Smooth muscle cell of the brain vasculature (primary cell): ENCODE data around the gene CNNM3.

Experiments used
- DNase-seq: peaks from one replicate; pipeline ENCODE4 v3.0.0-alpha.2; 2012; ENCODE audit warnings: low read depth, low spot score

CNNM3 gene

DNA sequence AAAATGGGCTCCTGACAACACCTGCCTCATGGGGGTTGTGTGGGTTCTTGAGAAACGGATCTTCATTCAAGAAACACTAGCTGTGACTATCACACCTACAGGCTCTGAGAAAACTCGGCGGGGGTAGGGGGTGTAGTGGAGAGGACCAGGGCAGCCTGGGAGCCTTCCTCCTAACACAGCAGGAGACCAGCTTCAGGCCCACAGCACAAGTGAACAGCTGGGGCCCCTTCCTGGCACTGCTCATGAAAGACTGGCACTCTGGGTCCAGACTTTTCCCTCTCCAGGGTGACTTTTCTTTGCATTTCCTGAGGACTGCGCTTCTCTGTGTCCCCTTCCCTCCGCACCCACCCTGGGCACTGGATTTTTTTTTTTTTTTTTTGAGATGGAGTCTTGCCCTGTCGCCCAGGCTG lies 61.0 kb downstream of the CNNM3 start:
- no peak for DNase-seq

DNA sequence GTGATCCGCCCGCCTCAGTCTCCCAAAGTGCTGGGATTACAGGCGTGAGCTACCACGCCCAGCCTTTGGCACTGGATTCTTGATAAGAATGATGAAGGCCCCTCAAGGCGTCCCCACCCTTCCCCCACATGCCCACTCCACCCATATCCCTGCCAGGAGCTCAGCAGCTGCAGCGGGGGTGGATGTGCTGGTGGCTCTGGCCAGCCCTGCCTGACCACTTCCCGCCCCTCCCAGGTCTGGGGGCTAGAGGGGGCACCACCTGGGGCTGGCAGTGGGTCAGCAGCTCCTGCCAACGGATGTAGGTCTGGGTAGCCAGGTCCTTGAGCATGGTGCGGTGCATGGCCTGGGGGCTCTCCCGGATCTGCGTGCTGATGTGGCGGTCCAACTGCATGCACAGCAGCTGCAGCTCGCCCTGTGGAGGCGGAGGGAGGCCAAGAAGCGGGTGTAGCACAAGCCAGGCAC lies 61.6 kb downstream of the CNNM3 start:
- no peak for DNase-seq

DNA sequence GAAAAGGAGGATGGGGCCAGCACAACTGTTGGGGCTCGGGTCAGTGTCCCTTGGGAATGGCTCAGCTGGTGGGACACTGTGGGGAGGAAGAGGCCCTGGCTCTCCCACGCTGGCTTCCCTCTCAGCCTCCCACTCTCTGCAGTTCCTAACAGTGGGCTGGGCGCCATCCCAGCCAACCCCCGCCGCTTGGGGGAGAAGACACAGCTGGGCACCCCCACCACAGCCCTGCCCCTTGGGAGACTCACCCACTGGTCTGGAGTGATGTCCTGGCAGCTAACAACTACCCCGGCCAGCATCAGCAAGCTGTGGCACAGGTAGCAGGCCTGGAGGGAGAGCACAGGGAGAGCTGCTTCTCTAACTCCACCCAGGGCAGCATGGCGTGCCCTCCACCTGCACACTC lies 62.1 kb downstream of the CNNM3 start:
- no peak for DNase-seq

DNA sequence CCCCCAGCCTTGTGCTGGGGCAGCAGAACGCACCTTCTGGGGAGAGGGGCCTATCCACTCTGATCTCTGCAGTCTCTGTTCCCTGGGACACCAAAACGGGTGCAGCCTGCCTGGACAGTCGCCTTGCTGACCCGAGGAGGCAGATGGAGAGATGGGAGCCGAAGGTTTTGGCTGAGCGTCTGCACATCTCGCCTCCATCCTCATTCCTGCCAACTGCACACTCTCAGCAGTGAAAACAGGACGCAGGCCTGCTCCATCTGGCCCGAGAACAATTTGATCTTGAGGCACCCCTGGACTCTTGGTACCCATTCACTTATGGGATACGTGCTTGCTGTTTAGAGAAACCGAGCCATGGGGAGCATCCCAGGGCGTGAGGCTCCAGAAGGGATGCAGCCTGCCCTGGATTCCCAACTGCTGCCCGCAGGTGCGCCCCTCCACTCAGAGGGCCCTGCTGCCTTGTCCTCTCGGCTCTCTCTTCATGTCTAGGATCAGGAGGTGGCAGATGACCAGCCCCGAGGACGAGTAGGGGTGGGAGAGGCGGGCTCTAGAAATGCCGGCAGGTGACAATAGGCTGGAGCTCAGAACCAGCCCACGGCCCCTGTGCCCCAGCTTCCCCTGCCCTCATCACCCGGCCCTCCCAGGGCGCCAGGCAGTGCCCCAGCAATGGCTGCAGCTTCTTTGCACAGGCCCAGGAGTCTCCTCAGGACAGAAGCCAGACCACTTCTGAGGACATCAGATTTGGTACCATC lies 62.9 kb downstream of the CNNM3 start:
- no peak for DNase-seq

DNA sequence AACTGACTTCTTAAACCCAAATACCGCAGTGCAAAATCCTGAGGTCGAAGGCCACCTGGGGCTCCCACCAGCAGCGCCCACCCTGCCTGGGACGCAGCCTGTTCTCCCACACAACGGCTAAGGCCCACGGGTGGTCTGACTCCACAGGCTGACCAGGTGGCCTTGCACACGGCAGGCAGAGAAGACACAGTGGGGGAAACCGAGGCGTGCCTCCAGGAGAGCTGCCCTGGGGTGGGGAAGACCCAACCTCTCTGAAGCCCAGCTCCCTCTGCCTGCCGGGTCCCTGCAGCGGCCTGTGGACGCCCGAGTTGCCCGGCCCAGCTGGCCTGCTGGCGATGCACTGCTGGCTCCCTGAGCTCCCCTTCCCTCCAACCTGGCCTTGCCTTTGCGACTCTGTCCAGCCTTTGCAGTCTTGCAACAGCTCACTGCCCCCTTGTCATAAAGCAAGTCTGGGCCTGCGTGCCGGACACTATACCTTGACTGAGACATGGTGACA lies 63.5 kb downstream of the CNNM3 start:
- DNase-seq, result no peak

DNA sequence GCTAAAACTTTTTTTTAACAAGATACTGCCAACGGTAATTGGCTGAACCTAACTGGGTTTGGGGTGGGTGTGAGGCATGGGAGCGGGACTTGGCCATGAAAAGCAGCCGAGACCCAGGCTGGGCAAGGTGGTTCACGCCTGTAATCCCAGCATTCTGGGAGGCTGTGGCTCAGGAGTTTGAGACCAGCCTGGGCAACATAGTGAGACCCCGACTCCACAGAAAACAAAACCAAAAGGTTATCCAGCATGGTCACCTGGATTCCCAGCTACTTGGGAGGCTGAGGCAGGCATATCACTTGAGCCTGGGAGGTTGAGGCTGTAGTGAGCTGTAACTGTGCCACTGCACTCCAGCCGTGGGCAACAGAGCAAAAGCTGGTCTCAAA lies 64.8 kb downstream of the CNNM3 start:
- DNase-seq, result no peak

DNA sequence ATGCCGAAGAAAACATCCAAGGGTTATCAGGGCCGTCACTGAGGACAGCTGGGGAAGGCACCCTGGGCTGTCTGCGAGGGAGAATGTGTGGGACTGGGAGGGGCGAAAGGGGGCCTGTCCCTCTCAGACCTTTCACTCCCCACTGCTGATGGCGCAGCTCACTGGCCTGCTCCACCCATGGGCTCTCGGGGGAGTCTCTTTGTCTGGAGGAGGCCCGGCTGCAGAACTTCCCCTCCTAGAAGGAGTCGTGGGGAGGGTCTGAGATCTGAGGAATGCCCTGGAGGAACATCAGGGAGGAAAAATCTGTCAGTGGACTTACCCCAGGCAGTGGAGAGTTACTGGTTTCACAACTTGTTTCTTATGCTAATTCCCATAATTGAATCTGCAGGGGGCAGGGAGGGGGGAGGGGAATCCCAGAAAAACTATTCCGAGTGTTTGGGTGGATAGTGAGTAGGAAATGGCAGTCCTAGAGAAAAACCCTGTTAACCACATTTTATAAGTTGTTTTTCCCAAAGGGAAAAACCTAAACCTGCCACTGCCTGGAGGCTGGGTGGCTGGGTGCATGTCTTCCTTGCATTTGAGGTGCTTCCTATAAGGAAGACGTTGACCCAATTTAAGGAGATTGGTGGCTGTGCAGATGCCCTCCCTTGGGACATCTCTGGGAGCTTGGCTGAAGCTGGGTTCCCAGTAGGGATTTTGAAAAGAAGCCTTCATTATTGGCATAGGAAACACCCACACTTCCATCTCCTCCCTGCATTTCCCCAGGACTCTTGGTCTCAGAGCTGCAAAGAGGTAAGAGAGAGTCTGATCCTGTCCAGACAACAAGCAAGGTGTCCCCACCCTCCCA lies 65.5 kb downstream of the CNNM3 start:
- DNase-seq, result no peak

DNA sequence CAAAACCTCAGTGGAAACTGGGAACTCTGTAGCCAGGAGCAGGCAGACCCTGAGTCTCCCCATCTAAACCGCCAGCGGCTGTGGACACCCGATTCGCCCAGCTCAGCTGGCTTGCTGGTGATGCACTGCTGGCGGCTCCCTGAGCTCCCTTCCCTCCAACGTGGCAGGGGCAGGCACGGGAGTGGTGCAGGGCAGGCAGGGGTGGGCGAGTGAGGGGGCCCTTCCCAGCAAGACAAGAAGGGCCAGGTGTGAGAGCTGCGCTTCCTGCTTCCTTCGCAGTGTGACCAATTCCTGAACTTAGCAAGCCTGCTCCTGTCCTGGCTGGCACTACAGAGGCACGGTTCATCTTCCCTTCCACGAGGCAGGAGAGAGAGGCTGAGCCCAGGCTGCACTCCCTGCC lies 66.2 kb downstream of the CNNM3 start:
- DNase-seq, result no peak

DNA sequence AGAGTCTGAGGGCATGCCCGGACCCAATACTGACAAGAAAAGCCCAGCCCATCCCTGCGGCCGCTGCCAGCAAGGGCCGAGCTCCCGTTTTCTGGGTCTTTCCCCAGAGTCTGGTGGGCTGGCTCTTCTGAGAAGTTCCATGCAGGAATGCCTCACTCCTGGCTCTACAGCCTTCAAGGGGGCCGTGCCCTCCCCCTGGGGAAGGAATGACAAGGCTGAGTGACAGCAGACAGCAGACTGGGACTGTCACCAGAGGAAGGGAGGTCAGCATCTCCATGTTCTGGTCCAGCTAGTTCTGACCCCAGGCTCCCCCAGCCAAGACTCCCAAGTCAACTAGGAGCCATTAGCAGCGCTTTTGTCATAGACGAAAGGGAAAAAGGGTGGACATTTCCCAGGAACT lies 66.8 kb downstream of the CNNM3 start:
- no peak for DNase-seq

DNA sequence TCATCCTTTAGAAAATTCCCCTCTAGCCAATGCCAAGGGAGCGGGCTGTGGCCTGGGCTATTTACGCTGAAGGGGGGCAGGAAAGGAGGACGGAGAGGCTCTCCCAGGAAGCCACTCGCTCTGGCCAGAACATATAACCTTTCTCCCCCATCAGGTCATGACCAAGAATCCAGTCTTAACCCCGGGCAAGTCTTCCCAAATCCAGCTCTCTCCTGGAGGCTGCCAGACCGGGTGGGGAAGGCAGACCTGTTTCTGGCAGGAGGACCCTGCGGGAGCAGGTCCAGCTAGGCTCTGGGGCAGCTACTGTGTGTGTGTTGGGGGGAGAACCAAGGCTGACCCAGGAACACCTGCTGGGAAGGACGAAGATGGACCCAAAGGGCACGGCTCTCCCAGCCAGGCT lies 67.2 kb downstream of the CNNM3 start:
- DNase-seq, result no peak
